AG10803 (cell line): Measurements from ENCODE around the gene TBC1D22A.
"Not testable (repeated sequence)": the region's sequence is repeated elsewhere in the genome, so short reads cannot be mapped to it uniquely, and the experiment has no call there.

Source experiments
- DNase-seq: peaks from one replicate; pipeline ENCODE4 v3.0.0; 2010; ENCODE audit warnings: low read depth
- H3K4me3 ChIP-seq: 2 replicates; pipeline ENCODE4 v1.5.1; 2011; ENCODE audit warnings: mild to moderate bottlenecking, low read length, control low read depth
- CTCF ChIP-seq: conservative IDR thresholded peaks from 2 replicates; pipeline ENCODE4 v1.5.1; 2011; ENCODE audit warnings: mild to moderate bottlenecking, low read length, control low read depth, inconsistent platforms

Gene TBC1D22A

GRCh38 chr22:47163856-47164513 is 401.5 kb downstream of the TBC1D22A start:
- TF ChIP-seq CTCF = no peak
- no peak for DNase-seq
- H3K4me3 ChIP-seq = no peak overlapping the region

- H3K4me3 ChIP-seq = no peak overlapping the region
- DNase-seq = no peak
- TF ChIP-seq CTCF = no peak
Measured at GRCh38 chr22:47164514-47165337, 402.3 kb downstream of the TBC1D22A start.

DNA sequence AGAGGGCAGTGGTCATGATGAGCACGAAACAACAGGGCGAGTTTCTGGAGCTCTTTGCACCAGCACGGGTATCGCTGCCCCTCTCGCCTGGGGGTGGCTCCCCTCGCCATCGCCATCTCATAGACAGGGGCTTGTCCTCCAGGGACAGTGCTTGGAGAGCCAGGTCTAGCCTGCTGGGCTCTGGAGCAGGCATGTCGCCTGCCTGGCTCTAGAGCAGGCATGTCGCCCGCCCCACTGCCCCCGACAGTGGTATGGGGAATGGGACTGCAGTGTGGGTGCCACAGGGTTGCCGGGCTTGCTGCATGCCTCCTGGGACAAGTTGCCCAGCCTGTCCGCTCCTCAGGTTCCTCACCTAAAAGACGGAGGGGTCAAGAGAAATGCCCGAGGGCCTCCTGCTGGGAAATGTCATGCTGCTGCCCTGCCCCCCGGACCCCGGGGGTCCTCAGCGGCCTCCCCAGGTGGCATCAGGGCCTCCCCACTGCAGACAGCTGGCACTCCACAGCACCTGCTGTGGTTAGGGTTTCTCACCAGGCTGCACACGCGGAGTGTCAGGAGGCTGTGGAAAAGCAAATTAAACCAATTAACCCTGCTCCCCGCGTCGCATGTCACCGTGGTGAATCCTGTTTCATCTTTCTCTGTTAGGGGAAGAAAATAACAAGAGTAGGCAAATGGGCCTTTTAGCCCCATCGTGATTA is 403.0 kb downstream of the TBC1D22A start:
- DNase-seq = no peak
- H3K4me3 ChIP-seq = no peak overlapping the region
- TF ChIP-seq CTCF = no peak

- no peak for DNase-seq
- no peak overlapping the region for H3K4me3 ChIP-seq
- no peak for TF ChIP-seq CTCF
Measured at GRCh38 chr22:47166033-47166404, 403.6 kb downstream of the TBC1D22A start.

- TF ChIP-seq CTCF = no peak
- DNase-seq = no peak
- no peak overlapping the region for H3K4me3 ChIP-seq
Measured at GRCh38 chr22:47166446-47167016, 404.1 kb downstream of the TBC1D22A start.

- H3K4me3 ChIP-seq = no peak overlapping the region
- TF ChIP-seq CTCF = no peak
- DNase-seq = no peak
Measured at GRCh38 chr22:47167056-47167455, 404.6 kb downstream of the TBC1D22A start.

- not testable (repeated sequence) for DNase-seq, H3K4me3 ChIP-seq
Measured at GRCh38 chr22:47167921-47168320, 405.5 kb downstream of the TBC1D22A start.
